ENCODE data around the gene DBI.
"Not testable (repeated sequence)": the region's sequence is repeated elsewhere in the genome, so short reads cannot be mapped to it uniquely, and the experiment has no call there.

The DBI gene

GRCh38 chr2:119384971-119385370 is 18.2 kb downstream of the DBI start:
- TF ChIP-seq TAF1 (IDR thresholded peaks at IDR 0.05; ENCODE audit: borderline replicate concordance, low read depth, low read length) = no peak
- TF ChIP-seq POLR2A (IDR thresholded peaks at IDR 0.05; ENCODE audit: low read depth, low read length) = no peak
- no peak for TF ChIP-seq POLR2AphosphoS5 (IDR thresholded peaks at IDR 0.05; ENCODE audit: low read depth, low read length)
- FAIRE-seq (no peak), DNase-seq (ENCODE audit: insufficient read length) (no peak)

GRCh38 chr2:119385466-119385865 is 18.7 kb downstream of the DBI start:
- TF ChIP-seq POLR2AphosphoS5 (IDR thresholded peaks at IDR 0.05; ENCODE audit: low read depth, low read length) (no peak), TAF1 (IDR thresholded peaks at IDR 0.05; ENCODE audit: borderline replicate concordance, low read depth, low read length) (no peak), POLR2A (IDR thresholded peaks at IDR 0.05; ENCODE audit: low read depth, low read length) (no peak)
- DNase-seq (ENCODE audit: insufficient read length) (no peak), FAIRE-seq (no peak)

- DNase-seq (ENCODE audit: insufficient read length) = no peak
- peak; percentile 83 for FAIRE-seq
These were observed 20.8 kb downstream of the DBI start for GRCh38 chr2:119387381-119388129.

GRCh38 chr2:119389615-119390306 is 23.0 kb downstream of the DBI start:
- no peak for TF ChIP-seq POLR2AphosphoS5 (IDR thresholded peaks at IDR 0.05; ENCODE audit: low read depth, low read length)
- TF ChIP-seq TAF1 (IDR thresholded peaks at IDR 0.05; ENCODE audit: borderline replicate concordance, low read depth, low read length) = no peak
- TF ChIP-seq POLR2A (IDR thresholded peaks at IDR 0.05; ENCODE audit: low read depth, low read length) = no peak
- FAIRE-seq (no peak), DNase-seq (ENCODE audit: insufficient read length) (no peak)

More at GRCh38 chr2:119387381-119388129, 20.8 kb downstream of the DBI start:
- TF ChIP-seq POLR2A (IDR thresholded peaks at IDR 0.05; ENCODE audit: low read depth, low read length) (no peak), TAF1 (IDR thresholded peaks at IDR 0.05; ENCODE audit: borderline replicate concordance, low read depth, low read length) (no peak), POLR2AphosphoS5 (IDR thresholded peaks at IDR 0.05; ENCODE audit: low read depth, low read length) (no peak)

GRCh38 chr2:119393971-119394748 is 27.4 kb downstream of the DBI start:
- DNase-seq (ENCODE audit: insufficient read length) = no peak
- TF ChIP-seq POLR2A (IDR thresholded peaks at IDR 0.05; ENCODE audit: low read depth, low read length) (no peak), POLR2AphosphoS5 (IDR thresholded peaks at IDR 0.05; ENCODE audit: low read depth, low read length) (no peak), TAF1 (IDR thresholded peaks at IDR 0.05; ENCODE audit: borderline replicate concordance, low read depth, low read length) (no peak)
- no peak for FAIRE-seq

- FAIRE-seq = no peak
- no peak for DNase-seq (ENCODE audit: insufficient read length)
- TF ChIP-seq POLR2A (IDR thresholded peaks at IDR 0.05; ENCODE audit: low read depth, low read length) (no peak), TAF1 (IDR thresholded peaks at IDR 0.05; ENCODE audit: borderline replicate concordance, low read depth, low read length) (no peak), POLR2AphosphoS5 (IDR thresholded peaks at IDR 0.05; ENCODE audit: low read depth, low read length) (no peak)
These were observed 30.4 kb downstream of the DBI start for GRCh38 chr2:119397196-119397595.

GRCh38 chr2:119402106-119402505 is 35.3 kb downstream of the DBI start:
- TF ChIP-seq POLR2AphosphoS5 (IDR thresholded peaks at IDR 0.05; ENCODE audit: low read depth, low read length) (no peak), TAF1 (IDR thresholded peaks at IDR 0.05; ENCODE audit: borderline replicate concordance, low read depth, low read length) (no peak), POLR2A (IDR thresholded peaks at IDR 0.05; ENCODE audit: low read depth, low read length) (no peak)
- FAIRE-seq (no peak), DNase-seq (ENCODE audit: insufficient read length) (no peak)

GRCh38 chr2:119402645-119403560 is 36.1 kb downstream of the DBI start:
- FAIRE-seq = no peak
- DNase-seq (ENCODE audit: insufficient read length) = no peak
- no peak for TF ChIP-seq POLR2AphosphoS5 (IDR thresholded peaks at IDR 0.05; ENCODE audit: low read depth, low read length)
- TF ChIP-seq TAF1 (IDR thresholded peaks at IDR 0.05; ENCODE audit: borderline replicate concordance, low read depth, low read length) = no peak
- no peak for TF ChIP-seq POLR2A (IDR thresholded peaks at IDR 0.05; ENCODE audit: low read depth, low read length)

GRCh38 chr2:119403618-119404017 is 36.8 kb downstream of the DBI start:
- not testable (repeated sequence) for DNase-seq (ENCODE audit: insufficient read length); FAIRE-seq

- FAIRE-seq (no peak), DNase-seq (ENCODE audit: insufficient read length) (no peak)
- TF ChIP-seq TAF1 (IDR thresholded peaks at IDR 0.05; ENCODE audit: borderline replicate concordance, low read depth, low read length) (no peak), POLR2A (IDR thresholded peaks at IDR 0.05; ENCODE audit: low read depth, low read length) (no peak), POLR2AphosphoS5 (IDR thresholded peaks at IDR 0.05; ENCODE audit: low read depth, low read length) (no peak)
These were observed 38.4 kb downstream of the DBI start for GRCh38 chr2:119405151-119405550.

Measured in GM12892 (cell line).